HG03139 (cell line): ENCODE results near the gene MED9.

ENCODE experiments used
- ATAC-seq: cut with Tn5 transposase; IDR thresholded peaks from one replicate; pipeline ENCODE4 v1.9.1; 2021; ENCODE audit not compliant: unreplicated experiment

Gene MED9

DNA sequence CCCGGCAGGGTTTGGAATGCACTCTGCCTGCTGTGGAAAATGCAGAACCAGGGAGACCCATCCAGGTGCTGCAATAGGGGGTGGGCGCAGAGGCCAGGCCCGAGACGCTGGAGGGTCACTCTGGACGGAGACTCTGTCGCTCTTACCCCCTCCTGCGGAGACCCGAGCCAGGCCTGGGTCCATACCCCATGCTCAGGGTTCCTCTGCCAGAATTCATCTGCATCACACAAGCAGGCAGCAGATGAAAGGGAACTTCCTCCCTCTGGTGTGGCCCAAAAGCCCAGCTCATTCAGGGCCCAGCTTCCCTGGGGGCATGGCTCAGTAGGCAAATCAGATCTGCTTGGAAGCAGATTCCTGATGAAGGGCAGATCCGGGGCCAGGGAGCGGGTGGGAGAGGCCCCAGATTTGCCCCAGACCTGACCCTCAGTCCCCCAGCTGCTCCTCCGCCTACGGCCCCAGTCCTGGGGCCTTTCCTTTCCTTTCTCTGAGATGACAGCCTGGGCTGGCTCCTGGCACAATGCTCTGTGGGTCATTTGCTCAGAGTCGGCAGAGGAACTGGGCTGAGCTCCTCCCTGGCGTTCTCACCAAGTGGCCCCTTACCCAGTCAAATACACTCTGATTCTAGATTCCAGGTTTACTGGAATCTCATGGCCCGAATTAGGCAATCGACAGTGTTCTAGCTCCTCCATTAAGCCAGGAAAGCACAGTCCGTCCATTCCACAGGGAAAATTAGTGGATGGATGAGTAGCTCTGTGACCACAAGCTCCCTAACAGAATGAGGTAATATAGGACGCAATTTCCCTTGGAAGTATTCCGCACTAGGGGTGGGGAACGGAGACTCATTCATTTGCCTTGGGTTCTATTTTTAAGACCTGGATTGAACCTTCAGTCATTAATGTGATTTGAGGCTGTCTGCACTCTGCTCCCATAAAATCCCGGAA, 38.5 kb downstream of the MED9 start:
- ATAC-seq: no peak

GRCh38 chr17:17515934-17516930, 39.4 kb downstream of the MED9 start:
- no peak for ATAC-seq

- ATAC-seq: no peak
Measured at GRCh38 chr17:17516941-17517720, 40.3 kb downstream of the MED9 start.

DNA sequence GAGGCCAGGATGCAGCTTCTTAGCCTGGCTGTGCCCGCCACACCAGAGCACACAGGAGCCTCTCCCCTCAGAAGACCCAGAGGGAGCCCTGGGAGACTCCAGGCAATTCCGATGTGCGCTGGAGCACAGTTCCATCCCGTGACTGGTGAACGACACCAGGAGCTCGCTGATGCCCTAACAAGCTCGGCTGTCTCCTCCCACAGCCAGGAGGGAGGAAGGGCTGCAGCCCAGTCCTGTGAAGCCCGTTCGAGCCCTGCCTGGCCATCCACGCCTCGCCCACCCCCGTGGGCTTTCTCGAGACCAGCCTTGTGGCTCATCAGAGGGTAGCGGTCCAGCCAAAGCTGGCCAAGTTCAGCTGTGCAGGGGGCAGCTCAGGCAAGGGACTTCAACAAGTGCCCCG, 41.2 kb downstream of the MED9 start:
- ATAC-seq: no peak

DNA sequence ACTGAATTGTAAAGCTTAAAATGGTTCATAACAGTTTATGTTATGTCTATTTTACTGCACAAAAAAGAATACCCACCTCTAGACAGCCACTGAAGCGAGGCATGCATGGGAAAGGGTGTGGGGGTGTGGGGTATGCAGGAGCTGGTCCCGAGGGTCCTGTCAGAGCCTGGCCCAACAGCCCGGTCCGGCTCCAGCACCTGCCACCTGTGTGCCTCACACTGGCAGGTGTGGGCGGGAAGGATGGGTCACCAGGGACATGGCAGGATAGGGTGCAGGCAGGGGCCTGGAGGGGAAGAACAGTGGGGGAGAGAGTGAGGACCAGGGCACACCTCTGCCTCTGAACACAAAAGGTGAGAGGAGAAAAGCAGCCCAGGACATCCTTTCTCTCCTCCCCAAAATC, 42.2 kb downstream of the MED9 start:
- ATAC-seq: no peak

GRCh38 chr17:17519886-17520285, 43.1 kb downstream of the MED9 start:
- ATAC-seq: no peak

DNA sequence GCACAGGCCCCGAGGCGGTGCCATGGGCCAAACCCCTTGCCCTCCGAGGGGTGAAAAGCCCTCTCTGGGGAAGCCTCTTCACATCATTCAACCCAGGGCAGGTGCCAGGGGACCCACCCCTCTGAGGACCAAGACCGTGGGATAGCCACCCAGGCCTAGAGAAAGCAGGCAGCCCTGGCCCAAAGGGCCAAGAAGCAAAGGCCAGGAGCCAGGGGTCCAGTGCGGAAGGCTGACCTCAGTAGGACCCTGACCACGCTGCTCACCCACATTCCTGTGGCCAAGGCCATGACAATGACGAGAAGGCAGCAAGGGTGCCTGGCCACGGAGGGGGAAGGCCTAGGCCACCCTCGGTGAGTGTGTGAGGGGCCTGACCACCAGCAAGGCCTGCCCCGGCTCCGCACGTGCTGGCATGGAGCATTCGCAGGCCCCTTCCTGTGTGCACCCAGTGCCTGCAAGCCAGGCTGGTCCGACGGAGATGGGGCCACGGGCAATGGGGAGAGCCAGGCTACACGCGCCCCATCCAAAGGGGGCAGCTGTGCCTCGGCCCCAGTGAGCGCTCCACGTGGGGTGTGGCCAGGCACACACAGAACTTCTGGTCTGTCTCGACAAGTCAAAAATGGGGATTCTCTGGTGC, 43.9 kb downstream of the MED9 start:
- no peak for ATAC-seq

DNA sequence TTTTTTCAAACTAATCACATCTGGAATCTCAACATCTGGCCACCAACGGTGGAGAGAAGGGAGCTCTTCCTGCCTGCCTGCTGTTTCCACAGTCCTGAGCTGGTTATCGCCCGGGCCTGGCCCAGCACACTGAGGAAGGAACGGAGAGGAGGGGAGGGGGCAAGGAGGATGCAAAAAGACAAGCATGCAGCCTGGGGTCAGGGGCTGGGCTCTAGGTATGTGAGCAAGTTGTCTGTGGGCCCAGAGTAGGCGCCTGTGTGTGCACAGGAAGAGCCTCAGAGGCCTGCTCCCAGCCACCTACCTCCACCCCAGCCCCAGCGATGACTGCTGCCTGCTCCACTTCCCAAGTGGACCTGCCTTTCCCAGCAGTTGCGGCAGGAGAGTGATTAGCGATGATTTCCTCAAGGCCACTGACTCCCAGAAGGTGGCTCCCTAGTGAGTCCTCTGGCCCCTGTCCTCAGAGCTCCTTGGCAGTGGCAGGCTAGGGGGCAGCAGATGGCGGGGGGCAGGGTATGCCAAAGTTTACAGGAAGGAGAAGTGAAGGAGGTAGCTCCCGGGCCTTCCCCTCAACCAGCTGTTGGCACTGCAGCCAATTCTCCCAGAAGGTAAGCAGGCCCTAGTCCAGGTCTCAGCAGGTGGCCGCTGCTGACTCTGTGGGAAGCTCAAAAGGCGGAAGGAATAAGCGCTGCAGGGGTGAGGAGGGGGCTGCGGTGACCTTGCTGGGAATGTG, 46.4 kb downstream of the MED9 start:
- no peak for ATAC-seq

- no peak for ATAC-seq
Measured at GRCh38 chr17:17523731-17524490, 47.1 kb downstream of the MED9 start.

DNA sequence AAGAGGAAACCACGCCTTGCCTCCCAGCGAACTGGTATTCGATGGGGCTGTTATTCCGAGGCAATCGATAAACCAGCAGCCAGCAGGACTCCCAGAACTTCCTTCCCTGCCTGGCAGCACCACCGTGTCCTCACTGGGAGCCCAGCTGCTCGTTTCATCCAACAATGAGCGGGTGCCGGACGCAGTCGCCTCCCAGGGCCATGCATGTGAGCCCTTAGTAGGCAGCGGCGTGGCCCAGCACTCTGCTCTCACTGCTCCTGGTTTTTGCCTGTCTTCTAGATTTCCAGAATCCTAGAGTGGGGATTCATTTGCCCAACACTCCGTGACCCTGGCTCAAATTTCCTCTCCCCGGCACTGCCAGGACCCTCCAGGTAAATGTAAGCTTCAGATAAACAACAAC, 48.5 kb downstream of the MED9 start:
- ATAC-seq: no peak

DNA sequence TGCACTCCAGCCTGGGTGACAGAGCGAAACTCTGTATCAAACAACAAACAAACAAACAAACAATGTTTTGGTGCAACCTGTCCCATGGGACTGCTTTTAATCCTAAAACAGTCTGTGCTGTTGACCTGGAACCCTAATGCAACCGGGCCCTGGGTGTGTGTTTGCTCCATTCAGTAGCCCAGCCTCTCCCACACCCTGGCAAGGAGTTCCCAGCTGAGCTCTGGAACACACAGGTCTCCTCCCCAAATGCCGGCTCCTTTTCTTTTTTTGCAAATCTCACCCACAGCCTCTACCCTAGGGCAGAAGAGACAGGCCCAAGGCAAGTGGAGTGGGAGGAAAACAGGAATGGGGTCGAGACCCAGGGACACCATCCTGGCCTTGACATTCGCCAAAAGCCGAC, 49.2 kb downstream of the MED9 start:
- ATAC-seq: no peak

DNA sequence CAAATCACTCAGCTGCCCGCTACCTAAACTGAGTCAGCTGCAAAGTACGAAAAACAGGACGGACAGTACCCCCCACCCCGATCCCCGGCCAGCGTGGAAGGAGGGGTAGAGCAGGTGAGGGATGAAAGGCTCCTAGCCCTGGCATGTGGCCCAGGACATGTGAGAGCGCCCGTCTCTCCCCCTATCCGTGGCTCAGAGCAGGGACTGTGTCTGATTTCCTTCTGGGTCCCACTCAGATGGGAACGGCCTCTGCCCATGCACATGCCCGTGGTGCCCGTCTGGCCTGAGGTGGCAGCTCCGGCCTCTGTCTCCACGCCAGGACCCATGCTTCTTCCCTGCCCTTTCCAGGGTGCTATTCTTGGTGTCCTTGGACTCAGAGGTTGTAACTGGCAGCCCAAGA, 49.6 kb downstream of the MED9 start:
- ATAC-seq: no peak

DNA sequence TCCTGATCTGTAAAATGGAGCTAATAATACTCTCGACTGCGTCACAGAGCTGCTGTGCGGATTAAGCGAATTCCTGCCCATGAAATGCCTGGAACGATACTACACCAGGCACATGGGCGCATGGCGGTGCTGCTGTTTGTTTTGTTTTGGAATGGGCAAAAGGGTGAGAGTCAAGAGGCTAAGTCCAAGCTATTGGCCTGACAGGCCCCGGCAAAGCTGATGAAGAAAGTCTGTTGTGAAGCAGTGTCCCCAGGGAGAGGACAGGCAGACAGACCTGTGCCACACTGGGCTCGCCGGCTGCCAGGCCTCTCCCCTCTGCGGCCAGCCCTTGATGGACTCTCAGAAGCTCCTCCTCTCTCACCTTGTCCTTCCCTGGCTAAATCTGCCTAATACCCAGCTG, 50.7 kb downstream of the MED9 start:
- no peak for ATAC-seq

DNA sequence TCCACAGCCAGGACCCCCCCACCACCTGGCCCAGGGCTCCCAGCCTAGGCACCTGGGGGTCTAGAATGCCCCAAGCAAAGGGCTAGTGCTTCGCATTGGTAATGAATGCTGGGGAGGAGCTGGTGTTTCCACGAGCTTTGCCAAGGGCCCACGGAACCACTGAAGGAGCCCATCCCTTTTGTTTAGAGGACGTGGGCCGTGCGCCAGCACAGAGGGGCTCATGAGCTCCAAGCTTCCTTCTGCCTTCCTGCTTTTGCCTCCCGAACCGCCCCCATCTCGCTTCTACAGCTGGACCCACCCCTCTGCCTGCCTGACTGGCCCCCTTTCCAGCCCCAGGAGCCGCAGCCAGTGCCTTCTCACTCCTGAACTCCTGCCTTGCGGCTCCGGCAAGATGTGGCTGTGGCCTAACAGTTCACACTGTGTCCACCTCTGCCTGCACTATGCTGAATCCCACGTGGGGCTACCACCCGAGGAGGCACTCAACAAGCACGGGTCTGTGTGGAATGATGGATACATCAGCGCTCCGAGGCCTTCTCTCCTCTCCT, 51.2 kb downstream of the MED9 start:
- no peak for ATAC-seq

DNA sequence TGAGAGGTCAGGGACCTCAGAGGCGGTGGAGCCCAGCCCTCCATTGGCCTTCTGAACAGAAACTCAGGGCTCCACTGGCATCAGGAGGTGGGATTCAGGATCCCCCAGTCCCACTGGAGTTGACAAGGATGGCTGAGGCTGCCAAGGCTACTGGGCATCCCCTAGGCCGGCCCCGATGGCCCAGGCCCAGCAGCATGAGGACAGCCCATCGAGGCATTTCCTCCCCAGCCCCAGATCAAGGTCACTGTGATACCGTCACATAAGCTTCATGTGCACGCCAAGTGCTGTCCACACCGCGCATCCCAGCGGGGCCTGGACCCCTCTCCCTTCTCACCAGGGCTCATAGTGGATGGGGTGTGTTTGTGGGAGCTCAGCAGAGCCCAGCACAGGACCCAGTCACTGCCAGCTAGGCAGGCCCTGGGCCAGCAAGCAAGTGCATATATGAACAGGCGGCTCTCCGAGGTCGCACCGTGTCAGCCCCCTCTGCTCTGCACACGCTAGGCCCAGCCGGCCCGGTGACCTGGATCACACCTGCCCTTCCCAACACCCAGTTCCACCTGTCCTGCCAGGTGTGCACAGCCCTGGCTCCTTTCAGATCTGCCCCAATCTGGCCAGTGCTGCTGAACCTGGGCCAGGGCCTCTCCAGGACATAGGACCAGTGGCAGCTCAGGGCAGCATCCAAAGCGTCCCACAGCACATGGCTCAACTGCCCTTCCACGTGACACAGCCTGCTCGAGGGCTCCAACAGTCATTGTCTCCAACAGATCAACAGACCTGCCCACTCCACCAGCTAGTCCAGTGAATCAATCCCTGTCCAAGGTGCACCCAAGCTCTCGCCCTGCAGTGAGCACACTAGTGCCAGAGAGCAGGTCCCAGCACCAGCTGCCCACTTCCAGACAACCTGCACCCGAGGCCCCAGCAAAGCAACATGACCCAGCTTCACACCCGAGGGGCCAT, 52.2 kb downstream of the MED9 start:
- no peak for ATAC-seq

DNA sequence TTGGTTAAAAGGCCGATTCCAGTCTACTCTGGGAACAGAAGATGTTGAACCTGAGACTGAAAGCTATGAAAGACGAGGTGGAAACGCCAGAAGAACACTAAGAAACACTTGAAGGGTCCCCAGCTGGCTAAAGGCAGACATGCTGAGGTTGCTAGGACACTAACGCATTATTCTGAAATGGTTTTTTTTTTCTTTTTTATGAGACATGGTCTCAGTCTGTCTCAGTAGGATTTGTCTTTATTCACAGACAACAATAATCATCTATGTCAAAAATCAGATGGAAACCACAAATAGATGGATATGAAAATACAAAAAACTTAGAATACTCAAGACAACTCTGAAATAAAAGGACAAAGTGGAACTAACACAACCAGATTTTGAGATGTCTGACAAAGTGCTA, 54.4 kb downstream of the MED9 start:
- no peak for ATAC-seq

DNA sequence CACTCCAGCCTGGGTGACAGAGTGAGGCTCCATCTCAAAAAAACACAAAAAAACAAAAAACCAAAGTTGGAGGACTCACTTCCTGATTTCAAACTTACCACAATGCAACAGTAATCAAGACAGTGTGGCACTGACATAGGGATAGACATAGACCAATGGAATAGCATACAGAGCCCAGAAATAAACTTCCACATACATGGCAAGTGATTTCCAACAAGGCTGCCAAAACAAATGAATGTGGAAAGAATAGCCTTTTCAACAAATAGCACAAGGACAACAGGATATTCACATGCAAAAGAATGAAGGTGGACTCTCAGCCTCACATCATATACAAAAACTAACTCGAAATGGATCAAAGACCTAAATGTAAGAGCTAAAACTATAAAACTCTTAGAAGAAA, 56.2 kb downstream of the MED9 start:
- no peak for ATAC-seq
